Body of pancreas (tissue), 4 donors: Measurements from ENCODE around the gene HEXIM1.

Source experiments
- CTCF ChIP-seq, 7 experiments: fragments of 450-650 bp in 4 of 7; fragments of 200-600 bp in 3 of 7; sonication (generic) in 3 of 7; IDR thresholded peaks; one replicate each; pipeline ENCODE4 v1.5.1; 2016 to 2019; ENCODE audit warnings: antibody characterized with exemption in 7 of 7
- POLR2A ChIP-seq, 3 donors: fragments of 450-650 bp; IDR thresholded peaks; one replicate each; pipeline ENCODE4 v1.6.1; 2016; ENCODE audit warnings: antibody characterized with exemption in 3 of 3, mild to moderate bottlenecking in 2 of 3

- TF ChIP-seq CTCF (IDR thresholded peaks at IDR 0.05) (no peak), POLR2A (IDR thresholded peaks at IDR 0.05) (no peak)
Observed at GRCh38 chr17:45103269-45103795, 44.9 kb upstream of the HEXIM1 start.
